22Rv1 (cell line): Measurements from ENCODE around the gene DNAJB8.

Experiments
- CTCF ChIP-seq: fragments of 450-650 bp; IDR thresholded peaks from 2 replicates; pipeline ENCODE4 v1.5.1; 2017; ENCODE audit warnings: mild to moderate bottlenecking
- ZFX ChIP-seq: fragments of 450-650 bp; IDR thresholded peaks from 2 replicates; pipeline ENCODE4 v1.6.1; 2017; ENCODE audit warnings: antibody characterized with exemption, borderline replicate concordance

- no peak for TF ChIP-seq CTCF
- TF ChIP-seq ZFX = no peak
These were observed 2.0 kb downstream of the DNAJB8 start for GRCh38 chr3:128464702-128465101.
